Stimulated activated CD4-positive, alpha-beta T cell treated with anti-CD3 and anti-CD28 coated beads, Interleukin-15, amount 100 ng/mL, for 24 hours (primary cell): ENCODE measurements around the gene ATP13A3.

Experiments used
- DNase-seq: peaks from one replicate; pipeline ENCODE4 v3.0.0-alpha.2; 2020

The ATP13A3 gene

DNA sequence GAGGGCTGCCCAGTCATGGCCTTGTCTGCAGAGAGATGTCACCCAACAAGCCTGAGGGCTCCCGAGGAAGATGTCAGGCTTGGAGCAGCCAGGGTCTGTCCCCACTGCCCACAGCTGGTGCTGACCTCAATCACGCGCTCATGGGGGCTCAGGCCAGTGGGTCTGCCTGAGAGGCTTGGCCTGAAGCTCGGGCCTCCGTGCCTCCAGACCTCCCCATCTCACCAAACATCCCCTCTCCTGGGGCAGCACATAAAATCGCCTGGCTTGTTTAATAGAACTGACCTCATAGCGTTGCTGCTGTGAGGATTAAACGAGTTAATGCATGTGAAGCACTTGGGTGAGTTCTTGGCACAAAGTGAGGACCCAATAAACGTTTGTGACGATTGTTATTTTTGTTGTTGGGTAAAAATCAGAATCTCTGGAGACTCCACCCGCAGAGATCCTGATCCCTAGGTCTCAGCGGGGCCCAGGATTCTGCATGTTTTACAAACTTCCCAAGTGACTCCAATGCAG lies 120.8 kb downstream of the ATP13A3 start:
- DNase-seq = no peak

DNA sequence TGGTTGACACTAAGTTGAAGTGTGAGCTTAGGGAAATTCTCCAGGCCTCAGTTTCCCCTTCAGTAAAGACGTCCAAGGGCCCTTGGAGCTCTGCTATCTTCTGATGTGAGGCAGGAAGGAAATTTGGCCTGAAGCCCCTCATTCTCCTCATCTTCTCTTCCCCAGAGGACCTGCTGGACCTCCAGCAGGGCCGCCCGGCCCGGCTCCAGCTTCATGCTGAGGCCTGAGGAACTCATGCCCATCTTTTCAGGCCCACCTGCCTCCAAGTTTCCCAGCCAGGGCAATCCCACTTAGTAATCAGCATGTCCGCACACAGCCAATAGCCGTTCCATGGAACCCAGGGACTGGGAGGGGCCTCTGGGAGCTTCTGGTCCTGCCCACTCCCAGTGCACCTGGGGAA lies 121.3 kb downstream of the ATP13A3 start:
- no peak for DNase-seq

DNA sequence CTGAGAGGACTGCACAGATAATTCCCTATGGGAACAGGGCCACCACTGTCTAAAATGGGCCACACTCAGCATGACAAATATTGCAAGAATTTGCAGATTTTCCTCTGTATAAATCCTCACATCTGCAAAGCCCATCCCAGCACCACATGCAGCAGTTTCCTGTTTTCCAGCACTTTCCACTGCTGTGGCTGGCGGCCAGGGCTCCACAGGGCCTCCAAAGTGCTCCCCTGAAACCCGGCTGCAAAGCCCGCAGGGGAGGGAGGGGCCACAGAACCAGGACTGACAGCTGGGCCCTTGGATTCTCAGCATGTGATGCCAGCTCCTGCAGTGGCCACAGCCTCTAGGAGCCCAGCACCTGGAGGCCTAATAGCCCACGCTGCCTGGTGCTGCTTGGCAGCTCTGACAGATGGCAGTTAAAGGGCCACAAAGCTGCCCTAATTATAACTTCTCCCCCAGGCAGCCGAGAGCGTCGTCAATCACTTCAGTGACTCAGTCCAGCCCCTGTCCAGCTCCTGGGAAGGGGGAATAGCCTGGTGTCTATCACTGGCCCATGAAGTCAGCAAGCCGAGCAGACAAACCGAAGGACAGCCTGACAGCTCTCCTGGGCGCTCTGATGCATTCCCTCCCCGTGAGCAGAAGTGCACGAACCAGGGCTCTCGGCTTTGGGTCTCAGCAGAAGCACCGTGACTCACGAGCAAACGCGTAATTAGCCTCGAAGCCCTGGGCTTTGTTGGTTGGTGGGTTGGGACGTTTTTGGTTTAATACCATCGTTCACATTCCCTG lies 122.0 kb downstream of the ATP13A3 start:
- DNase-seq = no peak

DNA sequence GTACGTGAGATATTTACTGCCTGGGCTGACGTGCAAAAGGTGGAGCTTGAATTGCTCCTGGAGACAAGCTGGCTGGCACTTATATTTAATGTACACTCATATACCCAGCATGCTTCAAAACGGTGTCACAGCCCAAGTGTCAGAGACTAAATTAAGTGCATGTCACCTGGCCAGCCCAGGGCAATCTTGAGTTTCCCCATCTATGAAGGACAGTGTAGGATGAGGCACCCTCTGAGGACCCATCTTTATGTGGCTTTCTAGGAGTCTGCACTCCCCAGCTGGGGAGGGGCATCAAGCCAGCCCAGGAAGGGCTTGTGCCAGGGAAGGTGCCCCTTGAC lies 122.5 kb downstream of the ATP13A3 start:
- DNase-seq = no peak

DNA sequence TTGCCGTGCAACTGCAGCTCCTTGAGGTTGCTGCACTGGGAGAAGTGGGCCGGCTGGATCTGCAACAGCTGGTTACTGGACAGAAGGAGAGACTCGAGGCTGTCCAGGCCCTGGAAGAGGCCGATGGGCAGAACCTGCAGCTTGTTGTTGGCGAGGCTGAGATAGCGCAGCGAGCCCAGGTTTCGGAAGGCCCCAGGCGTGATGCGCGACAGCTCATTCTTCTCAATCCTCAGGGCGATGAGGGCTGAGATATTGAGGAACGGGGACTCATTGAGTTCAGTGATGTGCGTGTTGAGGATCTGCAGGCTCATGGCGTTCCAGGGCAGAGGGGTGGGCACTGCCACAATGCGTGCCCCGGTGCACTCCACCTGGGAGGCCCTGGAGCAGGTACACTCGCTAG lies 126.2 kb downstream of the ATP13A3 start:
- no peak for DNase-seq

DNA sequence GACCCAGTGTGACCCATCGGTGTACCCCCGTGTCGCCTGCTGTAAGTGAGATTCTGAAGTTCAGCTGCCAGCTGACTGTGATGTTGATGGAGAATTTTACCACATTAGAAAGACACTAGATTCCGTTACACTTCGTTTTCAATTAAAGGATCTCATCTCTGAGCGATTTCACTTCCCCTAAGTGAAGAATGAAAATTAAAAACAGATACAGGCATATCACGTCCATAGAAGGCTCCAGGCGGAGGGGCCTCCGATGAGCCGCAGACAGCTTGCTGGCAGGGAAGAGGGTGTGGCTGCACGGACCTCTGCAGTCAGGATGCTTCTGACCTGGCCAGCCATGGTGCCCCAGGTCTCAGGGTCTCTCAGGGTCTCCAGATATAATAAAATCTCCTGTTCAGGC lies 129.1 kb downstream of the ATP13A3 start:
- no peak for DNase-seq

DNA sequence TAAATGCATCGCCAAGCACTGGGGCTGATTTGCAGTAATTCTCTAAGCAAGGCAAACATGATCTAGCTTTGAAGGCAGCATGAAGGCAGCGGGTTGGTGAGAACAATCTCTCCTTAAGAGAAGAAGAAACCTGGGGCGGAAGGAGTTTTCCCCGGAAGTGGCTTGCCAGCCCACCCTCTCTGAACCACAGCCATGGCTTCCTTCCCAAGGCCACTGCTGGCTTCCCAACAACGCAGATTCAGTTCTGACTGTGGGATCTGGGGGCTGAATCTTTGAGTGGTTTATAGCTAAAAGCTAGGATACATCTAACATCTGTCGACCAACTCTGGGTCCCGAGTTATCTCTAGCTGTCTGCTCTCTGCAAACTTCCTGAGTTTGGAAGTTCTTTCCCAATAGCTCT lies 131.4 kb downstream of the ATP13A3 start:
- DNase-seq = no peak

DNA sequence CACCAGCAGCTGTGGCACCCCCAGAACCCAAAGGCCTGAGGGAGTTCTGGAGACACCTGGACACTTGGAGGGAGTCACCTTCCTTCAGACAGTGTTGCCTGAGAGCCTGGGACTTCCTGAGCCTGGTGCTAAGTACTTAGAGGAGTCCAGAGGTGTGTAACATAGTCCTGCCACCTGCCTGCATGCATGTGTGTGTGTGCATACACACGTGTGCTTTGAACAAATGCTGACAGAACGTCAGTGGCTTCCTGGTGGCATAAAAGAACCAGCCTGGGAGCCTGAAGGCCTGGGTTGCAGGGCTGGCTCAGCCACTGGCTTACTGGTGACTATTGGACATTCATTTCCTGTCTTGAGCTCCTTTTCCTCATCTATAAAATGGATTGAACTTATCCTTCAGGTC lies 132.5 kb downstream of the ATP13A3 start:
- DNase-seq = no peak
